IMR-90 (cell line): ENCODE measurements around the gene PTGER4. TPM values are rescaled to one million over a fixed set of nuclear protein-coding genes. Genes with fewer than 3 reads are reported as not detected.

Experiments used
- microRNA-seq, 2 experiments: library from miRNA; stranded (forward) in 1 of 2; unstranded in 1 of 2; fragments of 10-50 nt in 1 of 2; fragments of <30 nt in 1 of 2; gene quantifications in 1 of 2; microRNA quantifications in 1 of 2; one replicate each; pipeline versions ENCODE3 to v1.1.0; 2013 to 2020; ENCODE audit not compliant: insufficient read depth in 1 of 2, insufficient read length in 1 of 2, unreplicated experiment in 1 of 2
- polyA plus RNA-seq, 3 experiments: library from polyadenylated mRNA; depleted of rRNA; stranded (reverse); fragments of >200 nt; gene quantifications; 2 replicates each; pipeline ENCODE4 v1.2.3, GENCODE V29; 2012; ENCODE audit warnings: low replicate concordance in 1 of 3
- small RNA-seq, 5 experiments: library from RNA; depleted of rRNA; stranded (forward); fragments of <200 nt; gene quantifications; one replicate each; pipeline ENCODE3, GENCODE V24; 2012
- total RNA-seq: library from RNA; depleted of rRNA; stranded (reverse); fragments of >200 nt; gene quantifications from 2 replicates; pipeline ENCODE4 v1.2.3, GENCODE V29; 2012; rRNA removed

PTGER4 gene
- total and polyA plus RNA-seq, 2 of the 4 experiments (the other 2 are of a cell fraction): 7.9 to 10.1 TPM

Small RNAs within 50 kb of the gene (microRNA-seq; reads per million reads assigned to microRNA genes)
- not detected for gene RF00092 (ENCODE audit: insufficient read depth, insufficient read length)

Small RNAs within 50 kb of the gene (small RNA-seq; reads per million reads assigned to genes)
- gene RF00092: 0 reads per million in 5 experiments

Other genes with a start within 250 kb of the PTGER4 start
- gene TTC33, start 76.0 kb downstream of the PTGER4 start, total RNA-seq: 8.1 and 11.7 TPM in 2 replicates
- 2.5 and 3.1 TPM in 2 replicates for gene TTC33, start 76.0 kb downstream of the PTGER4 start, polyA plus RNA-seq (2012; rRNA removed)
- 94.1 and 129 TPM in 2 replicates for gene PRKAA1, start 118.5 kb downstream of the PTGER4 start, total RNA-seq
- gene PRKAA1, start 118.5 kb downstream of the PTGER4 start, polyA plus RNA-seq (2012; rRNA removed): 38.9 and 47.7 TPM in 2 replicates
- gene RPL37, start 155.3 kb downstream of the PTGER4 start, total RNA-seq: 35.3 and 68.6 TPM in 2 replicates
- gene RPL37, start 155.3 kb downstream of the PTGER4 start, polyA plus RNA-seq (2012; rRNA removed): 294 and 551 TPM in 2 replicates
- 4.2 and 4.3 TPM in 2 replicates for gene CARD6, start 161.5 kb downstream of the PTGER4 start, total RNA-seq
- gene CARD6, start 161.5 kb downstream of the PTGER4 start, polyA plus RNA-seq (2012; rRNA removed): 1.5 and 1.8 TPM in 2 replicates
- gene C7, start 229.6 kb downstream of the PTGER4 start, total RNA-seq: 0.54 and 0.83 TPM in 2 replicates
- 1.4 and 1.8 TPM in 2 replicates for gene C7, start 229.6 kb downstream of the PTGER4 start, polyA plus RNA-seq (2012; rRNA removed)